ENCODE measurements around the gene PRKCB. TPM values are rescaled to one million over a fixed set of nuclear protein-coding genes. Genes with fewer than 3 reads are reported as not detected.

PRKCB gene
- total RNA-seq, 4 donors from 2014 or later, result 7.0 to 88.3 (median 15.9) TPM

DNA sequence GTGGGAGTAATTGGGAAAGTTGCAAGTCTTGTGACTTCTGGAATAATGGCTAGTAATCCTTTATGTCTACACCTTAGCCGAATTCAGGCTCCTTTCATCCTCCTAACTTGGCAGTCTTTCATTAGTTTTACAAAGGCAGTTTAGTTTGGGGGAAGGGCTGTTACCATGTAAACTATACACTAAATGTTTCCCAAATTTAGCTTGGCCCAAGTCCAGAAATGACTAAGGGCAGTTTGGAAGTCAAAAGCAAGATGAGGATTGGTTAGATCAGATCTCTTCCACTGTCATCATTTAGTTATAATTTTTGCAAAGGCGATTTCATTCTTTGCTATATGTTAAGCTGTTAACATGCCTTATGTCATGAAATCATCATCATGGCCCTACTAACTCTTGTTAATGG, 304.9 kb downstream of the PRKCB start:
- no peak for TF ChIP-seq POLR2A (IDR thresholded peaks at IDR 0.05)
- TF ChIP-seq, protein P1, sequence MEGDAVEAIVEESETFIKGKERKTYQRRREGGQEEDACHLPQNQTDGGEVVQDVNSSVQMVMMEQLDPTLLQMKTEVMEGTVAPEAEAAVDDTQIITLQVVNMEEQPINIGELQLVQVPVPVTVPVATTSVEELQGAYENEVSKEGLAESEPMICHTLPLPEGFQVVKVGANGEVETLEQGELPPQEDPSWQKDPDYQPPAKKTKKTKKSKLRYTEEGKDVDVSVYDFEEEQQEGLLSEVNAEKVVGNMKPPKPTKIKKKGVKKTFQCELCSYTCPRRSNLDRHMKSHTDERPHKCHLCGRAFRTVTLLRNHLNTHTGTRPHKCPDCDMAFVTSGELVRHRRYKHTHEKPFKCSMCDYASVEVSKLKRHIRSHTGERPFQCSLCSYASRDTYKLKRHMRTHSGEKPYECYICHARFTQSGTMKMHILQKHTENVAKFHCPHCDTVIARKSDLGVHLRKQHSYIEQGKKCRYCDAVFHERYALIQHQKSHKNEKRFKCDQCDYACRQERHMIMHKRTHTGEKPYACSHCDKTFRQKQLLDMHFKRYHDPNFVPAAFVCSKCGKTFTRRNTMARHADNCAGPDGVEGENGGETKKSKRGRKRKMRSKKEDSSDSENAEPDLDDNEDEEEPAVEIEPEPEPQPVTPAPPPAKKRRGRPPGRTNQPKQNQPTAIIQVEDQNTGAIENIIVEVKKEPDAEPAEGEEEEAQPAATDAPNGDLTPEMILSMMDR (IDR thresholded peaks at IDR 0.05), result no peak
- H3K27ac ChIP-seq, result no peak overlapping the region
- no peaks in the 10 kb centered on the region for H3K36me3 ChIP-seq
- no peak overlapping the region for H3K4me3 ChIP-seq
- H3K9me3 ChIP-seq, result no peaks in the 10 kb centered on the region
- no peak for DNase-seq
- H3K4me1 ChIP-seq, result no peaks in the 10 kb centered on the region
- H3K27me3 ChIP-seq, result no peaks in the 10 kb centered on the region

DNA sequence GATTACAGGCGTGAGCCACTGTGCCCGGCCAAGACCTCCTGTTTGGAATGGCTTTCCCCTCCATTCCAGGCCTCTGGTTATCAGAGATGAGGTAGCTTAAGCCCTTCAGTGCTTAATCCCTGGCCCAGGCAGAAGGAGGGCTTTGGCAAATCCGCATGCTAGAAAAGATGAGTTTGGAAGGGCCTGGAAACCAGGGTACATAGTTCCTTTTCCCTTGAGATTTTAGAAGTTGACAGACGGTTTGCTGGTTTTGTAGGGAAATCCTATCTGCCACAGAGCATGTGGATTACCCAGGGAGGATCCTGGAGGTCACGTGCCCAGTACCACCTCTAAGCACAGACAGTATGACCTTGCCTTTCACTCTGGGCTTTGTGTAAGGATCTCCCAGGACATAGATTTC, 305.7 kb downstream of the PRKCB start:
- no peaks in the 10 kb centered on the region for H3K4me1 ChIP-seq

DNA sequence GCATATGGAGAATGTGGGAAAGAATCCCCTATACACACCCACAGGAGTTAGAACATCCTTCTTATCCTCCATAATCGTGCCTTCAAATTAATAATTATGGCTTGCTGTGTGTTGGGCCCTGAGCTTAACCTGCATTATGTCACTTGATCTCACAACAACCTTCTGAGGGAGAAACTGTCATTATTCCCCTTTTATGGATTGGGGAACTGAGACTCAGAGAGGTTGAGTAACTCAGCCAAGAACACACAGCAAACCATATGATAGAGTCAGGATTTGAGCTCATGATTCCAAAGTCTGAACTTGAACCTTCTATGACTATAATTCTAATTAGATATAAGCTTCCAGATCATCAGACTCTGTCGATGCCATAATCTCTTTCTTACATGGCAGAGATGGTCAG, 306.1 kb downstream of the PRKCB start:
- Histone ChIP-seq H3K4me3 (no peak overlapping the region), H3K27me3 (no peaks in the 10 kb centered on the region), H3K27ac (no peak overlapping the region), H3K9me3 (no peaks in the 10 kb centered on the region), H3K4me1 (no peaks in the 10 kb centered on the region), H3K36me3 (no peaks in the 10 kb centered on the region)
- TF ChIP-seq POLR2A (IDR thresholded peaks at IDR 0.05), result no peak
- TF ChIP-seq, protein P1 (IDR thresholded peaks at IDR 0.05), result no peak
- DNase-seq, result no peak

More for the DNA sequence above, 305.7 kb downstream of the PRKCB start:
- TF ChIP-seq, protein P1 (IDR thresholded peaks at IDR 0.05), result no peak
- TF ChIP-seq POLR2A (IDR thresholded peaks at IDR 0.05), result no peak
- H3K27me3 ChIP-seq, result no peaks in the 10 kb centered on the region
- H3K27ac ChIP-seq, result no peak overlapping the region
- no peaks in the 10 kb centered on the region for H3K9me3 ChIP-seq
- H3K36me3 ChIP-seq, result no peaks in the 10 kb centered on the region
- no peak for DNase-seq
- H3K4me3 ChIP-seq, result no peak overlapping the region

DNA sequence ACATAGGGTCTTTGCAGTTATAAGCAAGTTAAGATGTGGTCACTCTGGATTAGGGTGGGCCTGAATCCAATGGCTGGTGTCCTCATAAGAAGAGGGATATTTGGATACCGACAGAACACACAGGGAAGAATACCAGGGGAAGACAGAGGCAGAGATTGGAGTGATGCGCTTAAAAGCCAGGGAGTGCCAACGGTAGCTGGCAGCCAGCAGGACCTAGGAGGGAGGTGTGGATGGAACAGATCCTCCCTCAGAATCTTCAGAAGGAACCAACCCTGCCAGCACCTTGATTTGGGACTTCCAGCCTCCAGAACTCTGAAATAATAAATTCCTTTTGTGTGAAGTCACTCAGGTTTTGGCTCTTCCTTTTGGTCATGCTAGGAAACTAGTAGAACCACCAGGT, 310.1 kb downstream of the PRKCB start:
- Histone ChIP-seq H3K36me3 (no peaks in the 10 kb centered on the region), H3K4me1 (no peaks in the 10 kb centered on the region), H3K9me3 (no peaks in the 10 kb centered on the region), H3K4me3 (no peak overlapping the region), H3K27me3 (no peaks in the 10 kb centered on the region), H3K27ac (no peak overlapping the region)
- TF ChIP-seq, protein P1 (IDR thresholded peaks at IDR 0.05), result no peak
- no peak for TF ChIP-seq POLR2A (IDR thresholded peaks at IDR 0.05)
- DNase-seq, result no peak

DNA sequence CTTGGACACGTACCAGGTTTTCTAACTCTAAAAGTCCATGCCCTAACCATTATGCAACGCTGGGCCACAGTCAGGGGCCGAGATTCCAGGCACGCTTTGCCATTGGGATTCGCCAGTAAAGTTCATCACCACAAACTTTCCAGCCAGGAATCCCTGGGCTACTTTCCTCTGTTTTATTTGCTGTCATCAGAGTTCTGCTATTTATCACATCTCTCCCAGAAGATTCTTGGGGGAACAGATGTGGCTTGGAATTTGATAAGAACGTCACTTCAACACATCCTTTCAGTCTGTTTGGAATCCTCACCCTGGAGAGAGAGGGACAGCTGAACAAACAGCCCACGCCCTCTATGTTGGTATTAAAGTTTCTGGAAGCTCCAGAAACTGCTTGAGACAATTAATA, 310.7 kb downstream of the PRKCB start:
- no peaks in the 10 kb centered on the region for H3K9me3 ChIP-seq
- no peaks in the 10 kb centered on the region for H3K27me3 ChIP-seq
- no peak overlapping the region for H3K4me3 ChIP-seq
- no peak for DNase-seq
- H3K4me1 ChIP-seq, result no peaks in the 10 kb centered on the region
- no peak for TF ChIP-seq POLR2A (IDR thresholded peaks at IDR 0.05)
- TF ChIP-seq, protein P1 (IDR thresholded peaks at IDR 0.05), result no peak
- no peaks in the 10 kb centered on the region for H3K36me3 ChIP-seq
- H3K27ac ChIP-seq, result no peak overlapping the region

DNA sequence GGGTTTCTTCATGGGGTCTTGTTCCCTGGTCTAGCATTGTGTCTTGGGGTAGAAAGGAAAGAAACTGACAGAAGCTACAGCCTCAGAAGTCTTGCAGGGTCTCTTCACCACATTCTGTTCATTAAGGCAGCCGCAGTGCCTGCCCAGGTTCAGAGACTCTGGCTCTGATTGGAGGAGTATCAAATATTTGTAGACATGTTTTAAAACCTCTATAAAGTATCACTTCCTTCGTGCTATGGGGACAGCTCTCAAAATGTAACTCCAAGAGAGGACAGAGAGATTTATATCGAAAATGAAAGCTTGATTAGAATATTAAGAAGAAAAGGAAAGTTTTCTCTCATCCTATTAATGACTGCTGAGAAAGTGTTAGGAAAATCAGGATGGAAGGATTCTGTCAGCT, 313.3 kb downstream of the PRKCB start:
- no peaks in the 10 kb centered on the region for H3K27me3 ChIP-seq
- H3K4me1 ChIP-seq, result no peaks in the 10 kb centered on the region
- DNase-seq, result no peak
- no peaks in the 10 kb centered on the region for H3K9me3 ChIP-seq
- TF ChIP-seq POLR2A (IDR thresholded peaks at IDR 0.05), result no peak
- TF ChIP-seq, protein P1 (IDR thresholded peaks at IDR 0.05), result no peak
- no peak overlapping the region for H3K4me3 ChIP-seq
- no peaks in the 10 kb centered on the region for H3K36me3 ChIP-seq
- no peak overlapping the region for H3K27ac ChIP-seq
